NCI-H226 (cell line): ENCODE measurements around the gene CPSF4L.

ENCODE experiments used
- DNase-seq: peaks from one replicate; pipeline ENCODE4 v3.0.0-alpha.2; 2015

The CPSF4L gene

DNA sequence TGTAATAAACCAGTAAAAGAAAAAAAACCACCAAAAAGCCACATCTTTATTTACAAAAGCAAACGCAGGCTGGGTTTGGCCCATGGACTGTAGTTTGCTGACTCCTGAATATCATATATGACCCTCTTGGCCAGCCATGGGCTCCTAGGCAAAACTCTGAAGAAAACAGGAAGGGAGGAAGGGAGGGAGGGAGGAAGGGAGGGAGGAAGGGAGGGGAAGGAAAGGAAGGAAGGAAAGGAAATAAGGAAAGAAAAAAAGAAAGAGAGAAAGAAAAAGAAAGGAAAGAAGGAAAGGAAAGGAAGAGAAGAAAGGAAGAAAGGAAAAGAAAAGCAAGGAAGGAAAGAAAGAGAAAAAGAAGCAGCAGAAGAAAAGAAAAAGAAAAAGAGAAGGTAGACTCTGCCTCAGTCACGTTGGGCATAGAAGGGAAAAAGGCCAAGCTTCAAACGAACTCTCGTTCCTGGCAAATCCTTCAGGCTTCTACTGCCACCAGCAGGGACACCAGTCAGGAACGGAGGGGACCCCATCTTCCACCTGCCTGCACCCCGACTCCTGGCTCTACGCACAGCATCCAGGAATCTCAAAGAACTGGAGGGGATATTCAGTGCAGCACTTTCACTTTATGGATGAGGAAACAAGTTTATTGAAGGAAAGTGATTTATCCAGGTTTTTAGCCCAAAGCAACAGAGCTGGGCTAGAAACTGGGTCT, 28.0 kb upstream of the CPSF4L start:
- no peak for DNase-seq

DNA sequence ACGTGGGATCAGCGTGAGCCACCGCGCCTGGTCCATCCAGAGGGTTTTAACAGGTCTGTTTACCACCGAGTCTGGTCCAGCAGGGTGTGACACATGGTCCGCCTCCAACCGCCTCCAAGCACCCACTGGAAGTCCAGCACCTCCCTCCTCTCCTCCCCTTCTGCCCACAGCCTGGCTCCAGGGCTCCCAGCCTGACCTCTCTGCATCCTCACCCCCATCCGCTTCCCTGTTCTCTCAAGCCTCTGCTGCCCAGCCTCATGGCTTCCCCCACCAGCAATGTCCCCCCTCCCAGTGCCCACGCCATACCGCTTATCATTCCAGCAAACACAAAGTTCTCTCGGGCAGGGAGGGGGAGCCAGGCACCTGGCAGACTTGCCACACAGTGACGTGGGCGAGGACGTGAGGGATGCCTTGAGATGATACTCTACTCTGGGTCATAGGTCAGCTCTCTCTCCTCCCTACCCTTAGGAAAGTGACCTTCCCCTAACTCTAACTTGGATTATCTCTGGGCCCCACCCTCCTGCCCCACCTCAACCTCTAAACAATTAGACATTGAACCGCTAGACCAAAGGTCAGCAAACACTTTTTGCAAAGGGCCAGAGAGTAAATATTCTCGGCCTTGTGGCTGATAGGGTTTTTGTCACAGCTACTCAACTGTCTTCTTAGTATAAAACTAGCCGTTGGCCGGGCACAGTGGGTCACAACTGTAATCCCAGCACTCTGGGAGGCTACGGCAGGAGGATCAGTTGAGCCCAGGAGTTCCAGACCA, 27.0 kb upstream of the CPSF4L start:
- DNase-seq: no peak

DNA sequence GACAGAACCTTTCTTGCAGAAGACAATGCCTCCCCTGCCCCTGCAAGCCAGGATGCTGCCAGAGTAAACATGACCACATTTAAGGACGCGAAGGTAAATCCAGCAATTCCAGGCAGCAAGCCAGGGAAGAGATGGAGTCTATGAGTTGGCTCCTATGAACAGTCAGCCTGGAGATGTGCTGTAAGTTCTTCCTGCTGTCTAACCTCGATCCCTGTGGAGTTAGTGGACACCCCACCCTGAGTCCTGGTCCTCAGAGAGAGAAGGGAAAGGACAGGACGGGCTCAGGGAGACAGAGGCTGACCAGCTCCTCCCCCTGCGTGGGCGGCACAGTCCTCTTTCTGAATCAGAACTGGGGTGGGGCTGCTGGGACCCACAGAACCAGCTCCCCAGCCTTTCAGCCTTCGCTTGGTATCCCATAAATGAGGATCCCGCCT, 25.2 kb upstream of the CPSF4L start:
- DNase-seq: no peak

DNA sequence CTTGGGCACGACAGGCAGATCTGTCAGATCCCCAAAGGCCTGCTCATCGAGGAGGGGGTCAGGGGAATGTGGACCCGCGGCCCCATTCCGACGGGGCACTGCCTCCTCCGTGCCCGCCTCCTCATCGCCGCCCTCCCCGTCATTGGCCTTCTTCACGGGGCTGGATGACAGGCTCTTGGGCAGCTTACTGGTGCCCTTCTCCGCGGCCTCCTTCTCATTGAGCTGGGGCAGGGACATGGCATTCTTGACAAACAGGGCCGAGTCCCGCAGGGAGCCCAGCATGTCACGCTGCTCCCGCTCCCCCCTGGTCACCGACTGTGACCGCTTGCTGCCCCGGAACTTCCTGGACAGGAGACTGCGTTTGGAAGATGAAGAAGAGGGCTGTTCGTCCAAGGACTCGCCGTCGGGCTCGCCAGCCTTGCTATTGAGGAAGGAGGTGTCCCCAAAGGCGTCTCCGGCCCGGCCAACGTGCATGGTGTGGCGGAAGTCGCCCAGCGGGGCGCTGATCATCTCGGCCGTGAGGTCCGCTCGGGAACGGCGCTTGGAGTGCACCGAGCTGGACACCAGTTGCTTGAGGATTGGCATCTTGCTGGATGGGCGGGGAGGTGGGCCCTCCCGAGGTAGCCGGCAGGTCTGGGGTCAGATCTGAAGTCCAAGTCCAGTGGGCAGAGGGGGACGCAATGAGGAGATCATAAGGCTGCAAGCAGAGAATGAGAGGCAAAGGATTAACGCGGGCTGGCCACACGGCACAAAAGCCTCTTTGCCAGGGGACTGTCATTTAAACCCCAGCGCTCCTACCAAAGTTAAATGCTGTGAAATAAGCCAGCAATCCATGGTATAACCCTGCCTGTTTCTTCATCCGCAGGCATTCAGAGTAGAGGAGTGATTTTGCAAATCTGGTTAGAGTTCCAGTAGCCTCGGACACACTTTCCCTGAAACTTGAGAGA, 24.5 kb upstream of the CPSF4L start:
- no peak for DNase-seq

DNA sequence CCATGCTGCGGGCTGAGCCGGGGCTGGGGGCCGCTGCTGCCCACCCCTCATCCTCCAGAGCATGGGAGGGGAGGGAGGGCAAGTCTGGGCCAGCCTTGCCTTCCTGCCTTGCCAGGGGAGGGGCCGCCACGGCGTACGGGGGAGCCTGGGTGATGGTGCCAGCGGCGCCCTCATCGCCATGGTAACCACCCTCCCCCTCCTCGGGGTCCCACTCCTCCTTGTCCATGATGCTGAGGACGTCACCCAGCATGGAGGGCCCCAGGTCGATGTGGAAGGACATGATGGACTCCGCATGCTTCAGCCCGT, 23.9 kb upstream of the CPSF4L start:
- DNase-seq: no peak

DNA sequence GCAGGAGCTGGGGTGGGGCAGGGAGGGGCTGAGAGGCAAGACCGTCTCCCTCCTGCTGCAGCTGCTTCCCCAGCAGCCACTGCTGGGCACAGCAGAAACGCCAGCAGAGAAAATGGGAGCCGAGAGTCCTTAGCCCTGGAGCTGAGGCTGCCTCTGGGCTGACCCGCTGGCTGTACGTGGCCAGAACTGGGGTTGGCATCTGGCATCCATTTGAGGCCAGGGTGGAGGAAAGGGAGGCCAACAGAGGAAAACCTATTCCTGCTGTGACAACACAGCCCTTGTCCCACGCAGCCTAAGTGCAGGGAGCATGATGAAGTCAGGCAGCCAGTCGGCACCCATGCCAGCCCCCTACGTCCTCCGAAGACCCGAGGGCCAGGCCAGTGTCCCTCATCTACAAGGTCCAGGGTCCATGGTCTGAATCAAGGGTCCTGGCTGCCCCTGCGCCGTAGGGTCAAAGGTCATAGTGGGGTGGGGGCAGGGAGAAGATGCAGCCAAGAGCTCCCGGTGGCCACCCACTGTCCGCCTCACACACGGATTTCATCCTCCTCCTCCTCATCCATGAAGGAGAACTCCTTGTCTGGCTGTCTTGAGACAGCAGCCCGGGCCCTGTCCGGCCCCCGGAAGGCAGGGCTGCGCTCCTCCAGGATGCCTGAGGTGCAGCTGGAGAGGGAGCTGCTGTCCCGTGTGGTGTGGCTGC, 23.4 kb upstream of the CPSF4L start:
- no peak for DNase-seq

DNA sequence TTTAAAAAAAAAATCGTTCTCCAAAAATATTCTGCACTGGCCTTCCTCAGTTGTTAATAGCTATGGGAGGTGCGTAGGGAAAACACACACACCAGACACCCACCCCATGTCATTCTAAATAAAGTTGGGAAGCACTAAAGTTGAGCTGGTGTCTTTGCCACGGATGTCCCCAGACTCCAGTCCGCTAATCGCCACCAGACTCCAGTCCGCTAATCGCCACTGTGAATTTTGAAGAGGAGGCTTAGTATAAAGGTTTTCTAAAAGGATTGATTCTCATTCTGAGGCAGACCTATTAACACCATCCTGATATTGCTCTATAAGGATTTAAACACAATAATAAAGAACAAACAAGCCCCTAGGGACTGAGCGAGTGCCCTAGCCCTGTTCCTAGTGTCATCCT, 22.7 kb upstream of the CPSF4L start:
- no peak for DNase-seq

DNA sequence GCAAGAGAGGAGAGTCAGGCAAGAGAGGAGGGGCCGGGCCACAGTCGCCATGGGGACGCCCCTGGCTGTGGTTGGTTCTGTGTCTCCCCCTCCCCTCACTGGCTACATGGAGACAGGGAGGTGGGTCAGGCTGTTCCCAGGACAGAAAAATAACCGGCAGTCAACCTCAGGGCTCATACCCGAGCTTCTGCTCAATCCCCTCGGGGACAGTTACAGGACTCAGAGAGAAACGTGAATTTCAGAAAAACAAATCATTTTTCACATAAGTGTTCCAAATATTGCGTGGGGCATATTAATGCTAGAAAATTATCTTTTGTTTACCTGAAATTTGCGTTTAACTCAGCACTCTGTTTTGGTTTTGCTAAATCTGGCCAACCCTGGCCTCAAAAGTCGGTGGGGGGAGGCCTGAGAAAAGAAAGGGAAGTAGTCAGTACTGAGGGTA, 22.2 kb upstream of the CPSF4L start:
- DNase-seq: no peak

DNA sequence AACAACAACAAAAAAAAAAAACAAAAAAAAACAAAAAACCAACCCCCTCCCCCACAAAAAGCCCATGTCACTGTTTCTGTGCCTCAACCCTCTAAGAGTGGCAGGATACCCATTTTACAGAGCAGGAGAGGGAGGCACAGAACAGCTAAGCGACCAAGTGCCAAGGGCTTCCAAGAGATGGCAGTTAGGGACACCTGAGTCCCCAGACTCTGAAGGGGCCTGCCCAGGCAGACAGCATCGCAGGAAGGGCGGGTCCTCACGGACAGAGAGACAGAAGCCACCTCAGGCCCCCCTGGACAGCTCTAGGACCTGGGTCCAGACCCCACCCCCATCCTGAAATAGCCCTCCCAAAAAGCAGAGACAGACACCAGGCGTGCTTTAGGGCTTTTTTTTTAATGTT, 21.6 kb upstream of the CPSF4L start:
- no peak for DNase-seq

DNA sequence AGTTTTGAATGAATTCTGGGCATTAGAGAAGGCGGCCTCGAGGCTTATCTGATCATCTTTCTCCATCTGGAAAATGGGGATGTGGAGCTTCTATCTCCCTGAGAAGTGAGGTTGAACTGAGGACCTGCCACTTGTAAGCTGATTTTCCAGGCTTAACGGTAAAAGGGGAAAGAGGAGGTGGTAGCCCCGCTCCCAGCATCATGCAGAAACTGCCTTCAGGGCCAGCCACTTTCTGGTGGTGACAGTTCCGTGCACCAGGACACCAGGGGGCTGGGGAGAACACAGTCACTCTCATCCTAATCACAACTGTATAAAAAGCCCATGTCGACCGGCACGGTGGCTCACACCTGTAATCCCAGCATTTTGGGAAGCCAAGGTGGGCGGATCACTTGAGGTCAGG, 20.9 kb upstream of the CPSF4L start:
- DNase-seq: no peak

DNA sequence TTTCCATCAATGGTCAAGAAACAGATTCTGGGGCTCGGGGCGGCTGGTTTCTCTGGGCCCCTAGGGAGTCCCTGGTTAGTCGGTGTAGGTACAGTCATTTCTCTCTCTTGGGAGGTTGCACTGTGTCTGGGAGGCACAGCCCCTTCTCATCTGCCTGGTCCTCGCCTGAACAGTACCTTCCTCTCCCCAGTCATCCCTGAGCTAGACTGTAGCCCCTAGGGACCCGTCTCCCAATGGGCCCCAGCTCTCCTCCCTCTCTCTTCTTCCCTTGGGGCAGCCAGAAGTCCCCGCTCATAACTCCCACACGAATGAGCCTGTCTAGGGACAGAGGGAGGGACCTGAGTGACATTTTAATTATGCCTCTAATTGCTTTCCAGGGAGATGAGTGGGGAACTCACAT, 20.2 kb upstream of the CPSF4L start:
- no peak for DNase-seq

DNA sequence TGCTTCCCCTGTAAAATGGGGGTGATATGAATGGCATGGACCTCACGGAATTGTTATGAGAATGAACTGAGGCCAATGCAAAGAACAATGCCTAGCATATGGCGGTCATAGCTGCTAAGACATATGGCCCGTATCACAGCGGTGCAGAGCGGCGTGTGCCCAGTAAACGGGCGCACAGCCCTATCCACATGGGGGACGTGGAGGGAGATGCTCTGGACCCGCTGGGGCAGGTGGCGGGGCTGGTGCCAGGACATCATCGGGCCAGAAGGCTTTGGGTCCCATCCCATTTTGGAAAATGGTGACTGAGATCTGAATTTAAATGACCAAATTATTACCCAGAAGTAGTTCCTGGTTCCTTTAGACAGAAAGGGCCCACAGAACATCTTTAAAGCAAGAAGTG, 18.5 kb upstream of the CPSF4L start:
- no peak for DNase-seq

DNA sequence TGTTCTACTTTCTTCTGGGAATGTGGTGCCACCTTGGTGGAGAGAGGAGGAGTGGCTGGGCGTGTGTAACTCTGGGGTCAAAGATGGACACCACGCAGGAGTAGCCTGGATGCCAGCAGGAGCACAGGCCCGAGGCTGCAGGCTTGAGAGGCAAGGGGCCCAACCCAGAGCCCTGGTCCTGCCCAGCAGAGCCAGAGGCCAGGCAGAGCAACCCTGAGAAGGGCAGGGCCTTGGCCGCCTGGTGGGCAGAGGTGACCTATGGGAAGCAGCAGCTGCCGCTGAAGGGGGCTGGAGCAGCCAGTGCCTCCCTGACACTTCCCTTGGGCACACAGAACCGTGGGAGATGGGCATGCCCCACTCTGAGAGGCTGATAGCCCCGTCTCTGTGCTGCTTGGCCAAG, 18.0 kb upstream of the CPSF4L start:
- no peak for DNase-seq

DNA sequence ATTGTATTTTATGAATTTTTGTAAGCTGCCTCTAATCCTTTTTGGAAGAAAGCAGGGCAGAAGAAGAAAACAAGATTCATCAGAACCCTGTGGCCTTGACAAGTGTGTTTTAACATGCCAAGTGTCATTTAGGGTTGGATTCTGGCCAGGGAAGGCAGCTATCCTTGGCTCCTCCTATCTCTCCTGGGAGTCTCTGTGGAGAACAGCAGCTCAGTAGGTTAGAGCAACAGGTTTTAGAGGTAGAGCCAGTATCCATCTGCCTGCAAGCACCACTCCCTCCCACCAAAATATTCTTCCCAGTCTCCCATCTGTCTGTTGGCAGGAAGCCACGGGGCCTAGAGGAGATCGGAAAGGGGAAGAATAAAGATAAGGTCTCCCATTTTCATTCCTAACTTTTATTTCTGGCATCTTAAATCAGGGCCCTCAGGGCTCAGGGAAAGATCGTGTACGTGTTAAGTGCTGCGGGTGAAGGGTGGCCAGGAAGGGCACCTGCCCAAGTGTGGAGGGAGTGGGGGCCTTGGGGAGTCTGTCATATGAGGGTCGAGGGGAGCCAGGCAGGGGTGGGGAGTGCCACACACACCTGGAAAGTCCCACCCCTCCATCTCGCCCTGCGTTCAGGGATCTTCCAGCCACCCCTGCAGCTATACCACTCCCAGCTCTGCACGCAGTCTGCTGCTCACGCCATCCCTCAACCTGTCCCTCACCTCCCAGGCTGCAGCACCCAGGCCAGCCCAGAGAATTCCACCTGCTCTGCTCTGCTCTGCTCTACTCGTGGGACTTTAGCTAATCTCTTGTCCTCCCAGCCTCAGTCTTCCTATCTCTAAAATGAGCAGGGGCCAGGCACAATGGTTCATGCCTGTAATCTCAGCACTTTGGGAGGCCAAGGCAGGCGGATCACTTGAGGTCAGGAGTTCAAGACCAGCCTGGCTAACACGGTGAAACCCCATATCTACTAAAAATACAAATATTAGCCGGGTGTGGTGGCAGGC, 17.1 kb upstream of the CPSF4L start:
- DNase-seq: peak; percentile 58

DNA sequence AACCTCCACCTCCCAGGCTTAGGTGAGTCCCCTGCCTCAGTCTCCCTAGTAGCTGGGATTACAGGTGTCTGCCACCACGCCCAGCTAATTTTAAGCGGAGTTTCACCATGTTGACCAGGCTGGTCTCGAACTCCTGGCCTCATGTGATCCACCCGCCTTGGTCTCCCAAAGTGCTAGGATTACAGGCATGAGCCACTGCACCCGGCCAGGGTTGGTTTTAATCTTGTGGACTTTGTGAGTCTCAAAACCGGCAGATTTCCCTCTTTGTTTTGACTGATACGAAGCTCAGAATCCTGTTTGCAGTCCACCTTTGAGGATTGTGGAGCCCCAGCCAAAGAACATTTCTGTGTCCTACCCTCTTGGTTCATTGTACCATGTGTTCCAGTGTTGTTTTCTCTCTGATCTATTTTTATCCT, 16.4 kb upstream of the CPSF4L start:
- no peak for DNase-seq

DNA sequence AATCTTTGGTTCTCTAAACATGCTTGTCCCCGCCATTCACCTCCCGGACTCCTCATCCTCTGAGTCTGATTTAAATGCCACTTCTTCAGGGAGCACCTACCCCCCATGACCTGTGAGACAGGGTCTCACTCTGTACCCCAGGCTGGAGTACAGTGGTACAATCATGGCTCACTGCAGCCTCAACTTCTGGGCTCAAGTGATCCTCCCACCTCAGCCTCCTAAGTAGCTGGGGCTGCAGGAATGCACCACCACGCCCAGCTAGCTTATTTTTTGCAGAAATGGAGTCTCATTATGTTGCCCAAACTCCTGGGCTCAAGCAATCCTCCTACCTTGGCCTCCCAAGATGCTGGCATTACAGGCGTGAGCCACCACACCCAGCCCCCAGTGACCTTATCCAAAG, 12.8 kb upstream of the CPSF4L start:
- no peak for DNase-seq

DNA sequence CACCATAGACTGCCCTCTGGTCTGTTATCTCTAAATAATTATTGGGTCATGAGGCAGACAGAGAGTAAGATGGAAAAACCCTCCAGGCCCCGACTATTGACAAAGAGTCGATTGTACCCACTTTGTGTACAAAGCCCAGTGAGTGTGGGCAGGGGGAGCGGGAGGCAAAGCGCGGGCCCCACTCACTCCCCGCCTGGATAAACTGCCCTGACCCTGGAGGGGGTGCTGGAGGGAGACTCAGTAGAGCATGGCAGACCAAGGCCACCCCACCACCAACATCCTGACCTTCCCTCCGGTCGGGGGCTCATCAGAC, 11.2 kb upstream of the CPSF4L start:
- DNase-seq: no peak

DNA sequence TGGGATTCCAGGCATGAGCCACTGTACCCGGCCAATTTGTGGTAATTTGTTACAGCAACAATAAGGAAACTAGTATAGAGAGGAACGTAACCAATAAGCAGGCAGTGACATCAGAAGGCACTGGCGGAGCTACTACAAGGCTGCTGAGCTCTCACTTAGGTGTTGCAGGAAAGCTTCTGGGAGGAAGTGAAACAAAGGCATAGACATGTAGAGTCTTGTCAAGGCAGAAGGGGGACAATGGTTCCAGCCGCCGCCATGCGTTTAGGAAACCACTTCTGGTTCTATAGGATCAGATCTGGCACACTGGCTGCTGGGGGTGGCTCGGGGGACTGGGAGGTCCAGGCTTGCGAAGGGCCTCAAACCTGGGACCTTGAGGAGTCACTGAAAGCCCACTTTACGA, 9.4 kb upstream of the CPSF4L start:
- no peak for DNase-seq

DNA sequence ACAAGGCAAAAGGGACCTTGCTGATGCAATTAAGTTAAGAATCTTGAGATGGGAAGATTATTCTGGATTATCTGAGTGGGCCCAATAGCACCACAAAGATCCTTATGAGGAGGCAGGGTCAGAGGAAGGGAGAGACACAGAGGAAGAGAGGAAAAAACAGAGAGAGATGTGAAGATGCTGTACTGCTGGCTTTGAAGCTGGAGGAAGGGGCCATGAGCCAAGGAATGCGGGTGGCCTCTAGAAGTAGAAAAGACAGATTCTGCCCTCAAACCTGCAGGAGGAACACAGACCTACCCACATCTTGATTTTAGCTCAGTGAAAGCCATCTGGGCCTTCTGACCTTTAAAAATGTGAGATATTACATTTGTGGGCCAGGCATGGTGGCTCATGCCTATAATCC, 8.1 kb upstream of the CPSF4L start:
- DNase-seq: no peak

DNA sequence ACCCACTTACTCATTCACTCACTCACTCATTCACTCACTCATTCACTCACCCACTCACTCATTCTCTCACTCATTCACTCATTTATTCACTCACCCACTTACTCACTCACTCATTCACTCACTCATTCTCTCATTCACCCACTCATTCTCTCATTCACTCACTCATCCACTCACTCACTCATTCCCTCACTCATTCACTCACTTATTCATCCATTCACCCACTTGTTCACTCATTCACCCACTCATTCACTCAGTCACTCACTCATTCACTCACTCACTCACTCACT, 7.6 kb upstream of the CPSF4L start:
- DNase-seq: no peak

DNA sequence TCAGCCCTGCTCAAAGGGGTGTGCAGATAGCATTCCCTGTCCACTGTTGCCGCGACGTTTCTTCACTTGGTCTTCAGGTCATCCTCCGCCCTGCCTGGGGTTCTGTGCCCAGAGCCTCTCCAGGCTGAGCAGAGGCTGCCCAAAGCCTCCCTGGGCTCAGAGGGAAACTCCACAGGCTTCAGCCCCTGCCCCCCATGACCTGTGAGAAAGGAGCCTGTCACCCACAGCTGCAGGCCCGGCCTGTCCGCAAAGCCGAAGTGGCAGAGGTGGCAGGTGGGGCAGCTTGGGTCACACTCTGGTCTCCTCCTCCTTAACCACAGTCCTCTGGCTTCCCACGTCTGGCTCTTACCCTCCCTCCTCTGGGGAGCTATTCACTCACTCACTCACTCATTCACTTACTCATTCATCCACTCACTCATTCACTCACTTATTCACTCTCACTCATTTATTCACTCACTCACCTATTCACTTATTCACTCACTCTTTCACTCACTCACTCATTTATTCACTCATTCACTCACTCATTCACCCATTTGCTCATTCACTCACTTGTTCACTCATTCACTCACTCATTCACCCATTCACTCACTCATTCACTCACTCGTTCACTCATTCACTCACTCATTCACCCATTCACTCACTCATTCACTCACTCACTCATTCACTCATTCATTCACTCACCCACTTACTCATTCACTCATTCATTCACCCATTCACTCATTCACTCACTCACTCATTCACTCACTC, 7.1 kb upstream of the CPSF4L start:
- DNase-seq: no peak
